ENCODE data around the gene EFCAB6.

DNA sequence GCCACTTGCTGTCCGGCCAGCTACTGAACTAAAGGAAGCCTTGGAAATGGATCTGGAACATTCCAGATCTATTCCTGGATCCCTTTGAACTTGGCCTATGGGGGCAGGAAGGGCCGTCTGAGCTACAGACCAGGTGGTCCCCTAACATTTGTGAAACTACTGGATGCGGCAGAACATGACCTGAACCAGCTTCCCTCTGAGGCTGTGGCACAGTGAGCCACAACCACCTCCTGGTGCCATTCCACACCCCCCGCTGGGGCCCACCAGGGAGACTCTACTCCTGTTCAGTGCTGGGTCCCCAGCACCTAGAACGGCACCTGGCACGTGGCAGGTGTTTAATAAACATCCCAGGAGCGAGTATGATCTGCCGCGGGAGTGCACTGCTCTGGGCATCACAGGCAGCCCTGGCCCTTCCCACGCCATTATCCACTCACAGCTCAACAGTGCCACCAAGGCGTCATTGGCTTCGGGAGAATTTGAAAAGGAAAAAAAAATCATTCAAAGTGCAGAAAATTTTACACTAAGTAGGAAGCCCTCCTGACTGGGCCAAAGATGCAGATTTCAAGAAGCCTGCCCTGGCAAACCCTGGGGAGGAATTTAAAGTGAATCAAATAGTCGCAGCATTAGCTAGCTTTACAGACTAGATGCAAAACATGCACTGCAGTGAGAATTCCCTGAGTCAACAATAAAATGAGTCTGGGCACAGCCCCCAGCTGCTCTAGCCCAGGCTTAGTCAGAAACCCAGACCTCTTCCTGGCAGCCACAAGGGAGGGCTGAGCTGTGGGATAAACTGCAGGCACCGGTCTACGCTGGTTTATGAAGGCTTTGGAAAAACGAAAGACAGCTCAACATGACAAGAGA is 14.3 kb upstream of the EFCAB6 start:
- TF ChIP-seq, protein P1, sequence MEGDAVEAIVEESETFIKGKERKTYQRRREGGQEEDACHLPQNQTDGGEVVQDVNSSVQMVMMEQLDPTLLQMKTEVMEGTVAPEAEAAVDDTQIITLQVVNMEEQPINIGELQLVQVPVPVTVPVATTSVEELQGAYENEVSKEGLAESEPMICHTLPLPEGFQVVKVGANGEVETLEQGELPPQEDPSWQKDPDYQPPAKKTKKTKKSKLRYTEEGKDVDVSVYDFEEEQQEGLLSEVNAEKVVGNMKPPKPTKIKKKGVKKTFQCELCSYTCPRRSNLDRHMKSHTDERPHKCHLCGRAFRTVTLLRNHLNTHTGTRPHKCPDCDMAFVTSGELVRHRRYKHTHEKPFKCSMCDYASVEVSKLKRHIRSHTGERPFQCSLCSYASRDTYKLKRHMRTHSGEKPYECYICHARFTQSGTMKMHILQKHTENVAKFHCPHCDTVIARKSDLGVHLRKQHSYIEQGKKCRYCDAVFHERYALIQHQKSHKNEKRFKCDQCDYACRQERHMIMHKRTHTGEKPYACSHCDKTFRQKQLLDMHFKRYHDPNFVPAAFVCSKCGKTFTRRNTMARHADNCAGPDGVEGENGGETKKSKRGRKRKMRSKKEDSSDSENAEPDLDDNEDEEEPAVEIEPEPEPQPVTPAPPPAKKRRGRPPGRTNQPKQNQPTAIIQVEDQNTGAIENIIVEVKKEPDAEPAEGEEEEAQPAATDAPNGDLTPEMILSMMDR (IDR thresholded peaks at IDR 0.05): no peak
- no peak for TF ChIP-seq POLR2A (IDR thresholded peaks at IDR 0.05)
